ENCODE data around the gene PIN4. TPM values are rescaled to one million over a fixed set of nuclear protein-coding genes. Genes with fewer than 3 reads are reported as not detected.

PIN4 gene
- 14.5 and 17.1 TPM in 2 replicates for total RNA-seq

DNA sequence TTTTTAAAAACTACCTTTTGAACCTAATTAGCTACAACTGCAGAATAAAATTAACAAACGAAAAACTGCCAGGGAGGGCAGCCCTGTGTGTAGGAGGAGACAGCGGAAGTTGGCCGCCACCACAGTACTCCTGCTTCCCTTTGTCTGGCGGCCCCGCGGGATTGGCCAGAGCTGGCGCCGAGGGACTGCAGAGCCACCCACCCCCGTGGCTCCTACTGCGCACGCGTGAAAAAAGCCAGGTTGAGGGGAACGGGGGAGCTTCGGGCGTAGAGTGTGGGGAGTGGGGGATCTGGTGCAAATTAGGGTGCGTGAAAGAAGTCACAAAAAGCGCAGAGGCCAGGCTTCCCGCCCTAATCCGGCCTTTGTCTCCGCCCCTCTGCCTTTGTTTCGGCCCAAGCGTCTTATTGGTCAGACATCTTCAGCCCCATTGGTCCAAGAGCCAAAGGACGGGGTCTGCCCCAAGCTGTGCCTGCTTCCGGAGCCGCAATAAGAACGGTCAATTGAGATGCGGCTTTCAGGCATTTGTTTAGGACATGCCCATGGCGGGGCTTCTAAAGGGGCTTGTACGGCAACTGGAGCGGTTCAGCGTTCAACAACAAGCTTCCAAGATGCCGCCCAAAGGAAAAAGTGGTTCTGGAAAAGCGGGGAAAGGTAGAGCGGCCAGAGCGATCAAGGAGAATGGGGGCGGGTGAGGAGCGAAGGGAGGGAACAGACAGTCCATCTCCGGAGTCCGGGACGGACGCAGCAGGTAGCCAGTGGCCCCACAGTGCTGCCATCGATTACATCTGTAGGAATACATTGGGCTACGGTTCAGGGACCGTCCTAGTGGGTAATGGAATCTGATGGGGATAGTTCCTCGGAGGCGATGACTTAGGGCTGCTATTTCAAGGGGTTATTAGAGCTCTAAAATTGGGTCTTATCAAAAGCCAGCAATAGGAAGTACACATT is at the start of gene PIN4:
Gene PIN4, plus strand, starts transcription at position 580 of the 948 bp plus-strand sequence. Its CDS starts 29 bp downstream, at position 609.

DNA sequence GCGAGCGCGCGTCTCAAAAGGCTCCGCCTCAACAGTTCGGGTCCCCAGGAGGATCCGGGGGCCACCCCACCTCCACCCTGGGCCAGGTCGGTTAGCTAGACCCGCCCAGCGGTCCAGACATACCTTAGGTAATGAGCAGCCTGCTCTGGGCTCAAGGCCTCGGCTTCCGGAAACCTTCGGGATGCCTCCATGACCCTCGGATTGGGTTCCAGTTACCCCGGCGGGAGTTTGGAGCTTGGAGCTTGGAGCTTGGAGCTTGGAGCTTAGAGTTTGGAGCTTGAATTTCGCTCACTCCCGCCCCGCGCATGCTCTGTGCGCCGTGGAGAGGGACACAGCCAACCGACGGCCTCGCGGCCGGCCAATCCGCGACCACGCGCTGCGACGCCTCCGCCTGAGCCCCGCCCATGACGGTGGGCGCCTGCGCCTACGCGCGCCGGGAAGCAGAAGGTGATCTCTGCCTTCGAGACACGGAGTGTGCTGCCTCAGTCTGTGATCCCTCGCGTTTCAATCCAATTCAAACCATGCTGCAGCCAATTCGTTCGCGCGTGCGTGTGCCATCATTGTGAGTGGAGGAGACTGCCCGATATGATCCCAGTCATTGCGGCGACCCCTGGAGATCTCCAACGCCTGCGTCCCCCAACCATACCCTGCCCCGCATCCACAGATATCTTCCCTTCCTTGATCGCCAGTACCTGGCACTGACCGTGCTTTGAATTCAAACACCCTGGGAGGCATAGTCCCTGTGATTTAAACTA is 57.3 kb downstream of the PIN4 start, which contains the start of gene ERCC6L:
Gene ERCC6L, minus strand, starts transcription at position 307 of the 755 bp plus-strand sequence. Its CDS starts 116 bp downstream, at position 191.

Other genes starting within 250 kb of the PIN4 start
- gene RTL5, start 49.8 kb upstream of the PIN4 start, total RNA-seq, result 3.2 and 5.1 TPM in 2 replicates
- gene ERCC6L, start 57.3 kb downstream of the PIN4 start, total RNA-seq, result 0.09 and 0.47 TPM in 2 replicates
- gene RPS4X, start 95.5 kb downstream of the PIN4 start, total RNA-seq, result 739 and 894 TPM in 2 replicates
- not detected in 2 replicates for gene CITED1, start 124.2 kb downstream of the PIN4 start, total RNA-seq

Data from bronchial smooth muscle cell (primary cell).